ENCODE measurements around the gene TOMM20.

Gene TOMM20

DNA sequence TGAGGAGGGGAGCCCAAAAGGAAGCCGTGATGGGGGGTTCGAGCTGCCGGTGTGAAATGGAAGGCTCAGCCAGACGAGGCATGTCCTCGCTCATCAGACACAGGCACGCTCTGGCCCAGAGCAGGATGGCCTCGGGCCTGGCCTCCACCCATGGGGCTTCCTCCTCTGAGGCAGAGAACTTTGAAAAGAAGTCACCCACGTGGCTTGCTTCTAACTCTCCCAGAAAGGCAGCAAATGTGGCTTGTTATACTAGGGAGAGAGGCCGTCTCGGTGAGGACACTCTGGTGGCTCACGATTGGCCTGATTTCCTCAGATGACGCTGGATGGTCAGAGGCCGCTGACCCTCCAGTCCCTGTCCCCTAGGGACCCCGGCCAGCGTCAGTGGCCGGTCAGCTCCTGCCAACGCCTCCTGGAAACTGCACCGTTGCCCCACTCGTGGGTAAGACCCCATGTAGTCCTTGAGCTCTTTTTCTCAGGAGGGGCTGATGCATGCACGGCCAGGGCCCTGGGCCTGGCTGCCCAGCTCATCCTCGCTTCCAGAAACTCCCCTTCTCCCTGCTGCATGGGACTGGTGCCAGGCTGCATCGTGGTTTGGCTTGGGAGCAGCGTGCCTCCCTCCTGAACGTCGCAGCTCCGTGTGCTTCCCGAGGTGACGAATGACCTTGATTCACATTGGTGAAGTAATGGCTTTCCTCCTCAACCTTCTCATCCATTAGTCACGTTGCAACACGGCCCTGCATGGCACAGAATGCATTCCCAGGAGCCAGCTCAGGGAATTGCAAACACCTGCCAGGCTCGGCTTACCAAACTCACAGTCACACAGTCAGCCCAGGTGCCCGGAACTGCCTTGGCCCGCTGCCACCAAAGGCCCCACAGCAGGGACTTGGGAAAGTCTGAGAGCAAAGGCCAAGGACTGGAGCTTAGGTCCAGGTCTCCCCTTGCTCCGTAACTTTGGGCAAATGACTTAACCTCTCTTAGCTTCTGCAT is 58.8 kb downstream of the TOMM20 start:
- in situ Hi-C loops (cut with MboI; ENCODE audit: low sequenced_read_pairs), result no loop called here

- in situ Hi-C loops (cut with MboI; ENCODE audit: low sequenced_read_pairs), result no loop called here
Measured at GRCh38 chr1:235069176-235069575, 59.5 kb downstream of the TOMM20 start.

DNA sequence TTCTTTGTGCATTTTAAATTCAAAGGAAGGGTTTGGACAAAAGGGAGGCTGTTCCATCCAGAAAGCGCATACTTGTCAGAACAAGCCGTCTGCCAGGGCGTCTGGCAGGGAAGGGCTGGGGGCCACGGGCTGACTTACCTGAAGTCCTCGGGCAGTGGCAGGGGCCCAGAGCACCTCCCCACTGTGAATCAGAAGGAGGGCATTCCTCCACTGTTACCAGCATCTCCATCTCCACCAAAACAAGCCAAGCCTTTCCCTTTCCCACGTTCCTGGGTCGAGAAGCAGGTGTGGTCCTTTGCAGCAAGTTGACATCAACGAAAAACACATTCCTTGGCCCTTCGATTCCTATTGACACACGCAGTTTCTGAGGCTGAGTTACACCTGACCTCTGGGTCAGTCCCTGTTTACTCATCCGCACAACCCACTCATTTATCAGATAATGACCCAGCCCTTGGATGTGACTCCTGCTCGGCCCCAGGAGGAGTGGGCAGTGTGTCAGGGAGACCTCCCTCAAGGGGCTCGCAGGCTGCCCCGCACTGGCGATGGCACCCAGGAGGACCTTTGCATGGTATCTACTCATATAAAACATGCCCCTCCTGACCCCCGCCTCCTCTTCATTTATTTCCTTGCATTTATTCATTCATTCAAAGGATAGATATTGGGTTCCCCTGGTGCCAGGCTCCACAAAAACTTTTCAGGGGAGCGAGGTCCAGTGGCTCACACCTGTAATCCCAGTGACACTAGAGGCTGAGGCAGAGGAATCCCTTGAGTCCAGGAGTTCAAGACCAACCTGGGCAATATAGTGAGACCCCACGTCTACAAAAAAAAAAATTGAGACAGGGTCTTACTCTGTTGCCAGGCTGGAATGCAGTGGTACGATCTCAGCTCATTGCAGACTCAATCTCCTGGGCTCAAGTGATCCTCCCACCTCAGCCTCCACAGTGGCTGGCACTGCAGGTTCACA is 60.2 kb downstream of the TOMM20 start:
- in situ Hi-C loops (cut with MboI; ENCODE audit: low sequenced_read_pairs), result no loop called here

DNA sequence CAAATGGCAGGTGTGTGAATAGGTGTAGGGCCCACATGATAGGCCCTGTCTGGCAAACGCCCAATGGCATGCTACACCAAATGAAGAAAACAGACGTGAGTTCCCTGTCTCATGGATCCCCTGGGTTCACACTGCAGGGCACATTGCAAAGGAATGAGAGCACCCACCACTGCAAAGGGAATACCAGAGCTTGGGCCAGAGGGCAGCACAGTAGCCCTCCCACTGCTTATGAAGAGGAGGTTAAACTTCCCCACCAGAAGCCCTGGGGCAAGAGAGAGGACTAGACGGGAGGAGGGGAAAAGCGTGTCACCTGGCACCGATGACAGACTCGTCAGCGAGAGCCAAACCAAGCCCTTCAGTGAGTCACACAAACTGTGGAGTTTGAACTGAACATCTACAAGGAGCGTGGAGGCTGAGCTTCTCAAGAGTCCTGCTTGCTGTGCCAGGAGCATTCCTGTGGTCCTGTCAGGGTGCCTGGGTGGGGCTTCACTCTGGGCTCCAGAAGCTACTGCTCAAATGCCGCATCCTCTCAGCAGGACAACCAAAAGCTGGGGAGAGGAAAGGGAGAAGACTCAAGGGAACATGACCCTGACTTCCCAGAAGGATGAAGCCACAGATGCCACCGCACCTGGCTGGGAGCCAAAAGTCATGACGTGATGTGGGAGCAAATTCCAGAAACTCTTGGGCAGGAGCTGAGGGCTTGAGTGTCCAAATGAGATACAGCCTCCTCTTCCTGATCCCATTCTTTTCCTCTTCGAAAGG is 61.1 kb downstream of the TOMM20 start:
- in situ Hi-C loops (cut with MboI; ENCODE audit: low sequenced_read_pairs), result no loop called here

DNA sequence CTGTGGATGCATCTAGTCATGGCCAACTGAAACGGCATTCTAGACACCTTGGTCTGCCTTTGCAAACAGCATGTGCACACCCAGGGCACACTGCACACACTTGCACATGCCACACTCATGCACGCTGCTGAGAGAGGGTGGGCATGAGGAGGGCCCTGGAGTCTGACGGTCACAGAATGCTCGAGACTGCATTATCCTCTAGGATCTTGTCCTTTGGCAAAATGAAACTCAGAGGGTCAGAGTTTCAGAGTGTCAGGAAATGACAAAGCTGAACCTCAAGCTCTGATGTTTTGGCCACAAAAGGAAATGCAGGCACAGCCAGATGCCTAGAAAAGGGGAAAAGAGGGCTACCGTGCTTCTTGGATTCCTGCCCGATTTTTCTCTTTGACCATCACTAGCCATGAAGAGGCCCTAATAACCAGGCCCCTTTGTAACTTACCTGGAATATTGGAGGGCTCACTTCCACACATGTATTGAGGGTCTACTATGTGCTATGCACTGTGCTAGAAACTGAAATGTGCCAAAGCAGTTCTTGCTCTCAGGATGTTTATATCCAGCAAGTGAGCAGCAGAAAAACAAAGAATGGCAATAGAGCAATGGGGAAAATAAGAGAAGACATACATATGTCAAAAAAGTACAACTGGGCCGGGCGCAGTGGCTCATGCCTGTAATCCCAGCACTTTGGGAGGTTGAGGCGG is 65.4 kb downstream of the TOMM20 start:
- in situ Hi-C loops (cut with MboI; ENCODE audit: low sequenced_read_pairs), result loop anchor here (5.0 kb wide), 1 partner anchor 76 kb away; no protein-coding TSS in a partner anchor

DNA sequence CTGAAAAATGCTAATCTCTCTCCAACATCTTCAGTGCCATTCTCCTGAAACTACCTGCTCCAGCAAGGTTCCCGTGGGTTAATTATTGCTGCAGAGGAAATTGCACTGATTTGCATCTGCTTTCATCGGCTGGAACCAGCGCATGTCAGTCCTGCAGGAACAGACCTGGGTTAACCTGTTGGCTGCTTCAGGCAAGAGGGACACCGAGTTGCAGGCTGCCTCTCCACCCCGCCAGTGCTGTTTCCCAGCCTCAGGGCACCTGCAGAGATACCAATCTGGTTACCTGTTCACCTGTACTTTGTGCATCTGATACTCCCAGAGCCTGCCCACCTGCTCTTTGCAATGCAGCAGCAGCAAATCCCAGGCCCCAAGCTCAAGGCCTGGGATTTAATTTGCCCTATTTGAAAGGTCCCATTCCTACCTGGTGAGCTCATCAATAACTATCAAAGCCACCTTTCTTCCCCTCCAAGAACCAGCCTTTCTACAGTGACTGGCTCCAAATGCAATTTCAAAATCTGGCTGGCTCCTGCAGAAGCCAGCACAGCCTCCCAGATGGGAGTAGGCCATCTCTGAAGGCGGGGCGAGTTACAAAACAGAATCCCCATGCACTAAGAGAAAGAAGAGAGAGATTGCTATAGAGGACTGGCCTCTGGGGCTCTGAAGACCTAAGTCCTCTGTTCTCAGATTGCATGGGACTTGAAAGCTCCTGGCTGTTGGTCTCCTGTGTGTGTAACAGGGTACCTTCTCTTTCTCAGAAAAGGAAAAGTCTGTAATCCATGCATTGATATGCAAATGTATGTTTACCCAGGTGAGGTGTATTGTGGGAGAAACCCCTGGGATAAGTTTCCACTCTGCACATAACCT is 67.8 kb downstream of the TOMM20 start:
- in situ Hi-C loops (cut with MboI; ENCODE audit: low sequenced_read_pairs), result loop anchor here (5.0 kb wide), 1 partner anchor 74 kb away; no protein-coding TSS in a partner anchor

All from HL-60/S4 (cell line).